Stomach (tissue), 19 donors: Measurements from ENCODE around the gene PRTN3. TPM values are rescaled to one million over a fixed set of nuclear protein-coding genes. Genes with fewer than 3 reads are reported as not detected.
A peak's percentile ranks its signal among the peaks of the same experiment; 100 is the strongest.

Experiments
- DNase-seq, 2 donors: peaks; one replicate each; pipeline versions ENCODE4 v3.0.0 to v3.0.0-alpha.2; 2013 to 2019
- H3K27ac ChIP-seq, 5 donors: fragments of 200-600 bp in 4 of 5; sonication (generic) in 4 of 5; one replicate each; pipeline ENCODE4 v1.5.1; 2013 to 2019; ENCODE audit warnings: mild to moderate bottlenecking in 1 of 5, moderate library complexity in 1 of 5
- H3K27me3 ChIP-seq, 3 donors: fragments of 200-600 bp; sonication (generic); one replicate each; pipeline ENCODE4 v1.5.1; 2017 to 2019; ENCODE audit warnings: mixed run types in 1 of 3
- H3K36me3 ChIP-seq, 4 donors: fragments of 200-600 bp; sonication (generic); 1 replicate in 3 of 4; 2 replicates in 1 of 4; pipeline ENCODE4 v1.5.1; 2016 to 2019
- H3K4me1 ChIP-seq, 4 donors: fragments of 200-600 bp; sonication (generic); one replicate each; pipeline ENCODE4 v1.5.1; 2016 to 2019
- H3K4me3 ChIP-seq, 4 donors: fragments of 200-600 bp; sonication (generic) in 3 of 4; one replicate each; pipeline ENCODE4 v1.5.1; 2016 to 2019; ENCODE audit warnings: mild to moderate bottlenecking in 1 of 4
- H3K9me3 ChIP-seq, 4 donors: fragments of 200-600 bp; sonication (generic); one replicate each; pipeline ENCODE4 v1.5.1; 2016 to 2019
- EP300 ChIP-seq: sonication (generic); formaldehyde crosslinking; IDR thresholded peaks from one replicate; pipeline ENCODE4 v1.6.1; 2017; ENCODE audit warnings: antibody characterized with exemption
- POLR2A ChIP-seq, 4 donors: fragments of 450-650 bp; IDR thresholded peaks; one replicate each; pipeline ENCODE4 v1.6.1; 2016; ENCODE audit warnings: antibody characterized with exemption in 4 of 4, control low read depth in 2 of 4, mild to moderate bottlenecking in 1 of 4, moderate library complexity in 1 of 4
- POLR2AphosphoS5 ChIP-seq, 3 donors: sonication (generic); formaldehyde crosslinking; IDR thresholded peaks; one replicate each; pipeline ENCODE4 v1.6.1; 2016; ENCODE audit warnings: antibody characterized with exemption in 3 of 3
- WGBS, 5 donors: extraction: QIAGEN DNeasy Blood & Tissue Kit in 3 of 5; methylation state at CpG; one replicate each; pipeline versions ENCODE4 v1.1.5 to v1.1.7; 2013 to 2018; 5-methylcytosine and 5-hydroxymethylcytosine counted together
- intact Hi-C: fragments of 100-400 bp; cut with DNase I; formaldehyde crosslinking; loops from one replicate; pipeline ENCODE4 v1.15.1; 2023; ENCODE audit warnings: low total_unique reads
- long read RNA-seq, 10 donors: transcript quantifications; one replicate each; lab custom pipeline, GENCODE V29; 2026
- polyA plus RNA-seq, 3 donors: library from polyadenylated mRNA; stranded (reverse); fragments of 200-250 nt; gene quantifications; one replicate each; pipeline ENCODE4 v1.2.3, GENCODE V29; 2013
- total RNA-seq, 5 donors: library from RNA; depleted of rRNA; stranded (reverse); fragments of >200 nt; gene quantifications; one replicate each; pipeline versions ENCODE4 v1.1.0 to v1.2.3, GENCODE V29; 2014 to 2016
- TF ChIP-seq, protein P1 (sequence below), 7 experiments: fragments of 450-650 bp in 4 of 7; fragments of 200-600 bp in 3 of 7; sonication (generic) in 3 of 7; IDR thresholded peaks; one replicate each; pipeline ENCODE4 v1.5.1; 2016 to 2019; ENCODE audit warnings: antibody characterized with exemption in 7 of 7, control low read depth in 2 of 7, mild to moderate bottlenecking in 1 of 7
- donor health status: healthy with polysubstance abuse.
- donor health status: Bipolar disorder and iron deficiency.
- donor health status: healthy.

Gene PRTN3
- total RNA-seq = 1 to 10 TPM in 1 of 5 donors, not detected in 4; 2.6 TPM
- under 1 TPM in 1 of 3 donors, not detected in 2; 0.15 TPM for polyA plus RNA-seq
- long read RNA-seq, donor 1 = 0 reads
- long read RNA-seq, donor 2, partial matches to known transcripts = 0 of 1 reads
- long read RNA-seq, donor 2, other reads (novel, unspliced or antisense) = 0 of 1 reads
- long read RNA-seq, donor 3 = 0 reads
- long read RNA-seq, donor 4 = 0 reads
- long read RNA-seq, donor 5 = 0 reads
- long read RNA-seq, donor 6, partial matches to known transcripts = 0 of 1 reads
- long read RNA-seq, donor 6, other reads (novel, unspliced or antisense) = 0 of 1 reads
- long read RNA-seq, donor 7, partial matches to known transcripts = 0 of 3 reads
- long read RNA-seq, donor 7, other reads (novel, unspliced or antisense) = 0 of 3 reads
- long read RNA-seq, donor 8 = 0 reads
- long read RNA-seq, donor 9 = 0 reads
- long read RNA-seq, donor 10 = 0 reads

DNA sequence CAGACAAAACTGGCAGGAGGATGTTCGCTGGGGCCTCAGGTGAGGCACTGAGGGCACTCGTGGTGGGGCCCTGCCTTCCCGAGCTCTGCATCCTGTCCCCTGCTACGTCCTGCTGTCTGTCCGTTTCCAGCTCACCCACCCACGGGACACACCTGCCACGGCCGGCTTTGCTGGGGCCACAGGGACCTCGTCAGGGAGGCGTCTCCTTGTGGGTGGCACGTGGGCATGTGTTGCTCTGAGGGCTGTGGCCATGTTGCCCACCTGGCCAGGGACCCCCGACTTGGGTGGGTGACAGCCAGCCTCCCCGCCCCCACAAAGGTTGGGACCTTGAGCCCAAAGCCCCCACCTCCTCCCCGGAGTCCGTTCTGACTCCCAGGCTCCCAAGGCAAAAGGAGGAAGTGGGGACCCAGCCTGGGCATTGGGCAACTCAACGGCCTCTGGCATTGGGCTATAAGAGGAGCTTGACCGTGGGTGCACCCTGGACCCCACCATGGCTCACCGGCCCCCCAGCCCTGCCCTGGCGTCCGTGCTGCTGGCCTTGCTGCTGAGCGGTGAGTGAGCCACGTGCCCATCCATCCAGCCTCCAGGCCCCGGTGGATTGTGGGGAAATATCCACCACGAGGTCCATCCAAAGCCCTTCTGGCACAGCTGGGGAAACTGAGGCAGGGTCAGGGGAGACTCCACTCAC, at the start of gene PRTN3:
TSS of gene PRTN3 (plus strand) at position 481 of the 688 bp plus-strand sequence. CDS start at position 491, 10 bp downstream.
- Histone ChIP-seq H3K4me3 (no peak within 1 kb of the TSS), H3K4me1 (peaks cover 10 to 22% (median 14%) of the 10 kb centered on the region in 4 donors), H3K36me3 (no peaks in the 10 kb centered on the region), H3K27me3 (peaks cover 5 to 85% (median 55%) of the 10 kb centered on the region in 3 donors), H3K9me3 (no peaks in the 10 kb centered on the region), H3K27ac (no peak within 1 kb of the TSS)
- TF ChIP-seq POLR2AphosphoS5 (IDR thresholded peaks at IDR 0.05) (no peak), POLR2A (IDR thresholded peaks at IDR 0.05) (no peak), EP300 (no peak)
- TF ChIP-seq, protein P1, sequence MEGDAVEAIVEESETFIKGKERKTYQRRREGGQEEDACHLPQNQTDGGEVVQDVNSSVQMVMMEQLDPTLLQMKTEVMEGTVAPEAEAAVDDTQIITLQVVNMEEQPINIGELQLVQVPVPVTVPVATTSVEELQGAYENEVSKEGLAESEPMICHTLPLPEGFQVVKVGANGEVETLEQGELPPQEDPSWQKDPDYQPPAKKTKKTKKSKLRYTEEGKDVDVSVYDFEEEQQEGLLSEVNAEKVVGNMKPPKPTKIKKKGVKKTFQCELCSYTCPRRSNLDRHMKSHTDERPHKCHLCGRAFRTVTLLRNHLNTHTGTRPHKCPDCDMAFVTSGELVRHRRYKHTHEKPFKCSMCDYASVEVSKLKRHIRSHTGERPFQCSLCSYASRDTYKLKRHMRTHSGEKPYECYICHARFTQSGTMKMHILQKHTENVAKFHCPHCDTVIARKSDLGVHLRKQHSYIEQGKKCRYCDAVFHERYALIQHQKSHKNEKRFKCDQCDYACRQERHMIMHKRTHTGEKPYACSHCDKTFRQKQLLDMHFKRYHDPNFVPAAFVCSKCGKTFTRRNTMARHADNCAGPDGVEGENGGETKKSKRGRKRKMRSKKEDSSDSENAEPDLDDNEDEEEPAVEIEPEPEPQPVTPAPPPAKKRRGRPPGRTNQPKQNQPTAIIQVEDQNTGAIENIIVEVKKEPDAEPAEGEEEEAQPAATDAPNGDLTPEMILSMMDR (IDR thresholded peaks at IDR 0.05) = no peak
- intact Hi-C loops = no loop called here
- DNase-seq = no peak
- WGBS, 5 donors = 61 to 66% (median 61%) methylated on average over 12 to 24 of the region's 24 CpGs

DNA sequence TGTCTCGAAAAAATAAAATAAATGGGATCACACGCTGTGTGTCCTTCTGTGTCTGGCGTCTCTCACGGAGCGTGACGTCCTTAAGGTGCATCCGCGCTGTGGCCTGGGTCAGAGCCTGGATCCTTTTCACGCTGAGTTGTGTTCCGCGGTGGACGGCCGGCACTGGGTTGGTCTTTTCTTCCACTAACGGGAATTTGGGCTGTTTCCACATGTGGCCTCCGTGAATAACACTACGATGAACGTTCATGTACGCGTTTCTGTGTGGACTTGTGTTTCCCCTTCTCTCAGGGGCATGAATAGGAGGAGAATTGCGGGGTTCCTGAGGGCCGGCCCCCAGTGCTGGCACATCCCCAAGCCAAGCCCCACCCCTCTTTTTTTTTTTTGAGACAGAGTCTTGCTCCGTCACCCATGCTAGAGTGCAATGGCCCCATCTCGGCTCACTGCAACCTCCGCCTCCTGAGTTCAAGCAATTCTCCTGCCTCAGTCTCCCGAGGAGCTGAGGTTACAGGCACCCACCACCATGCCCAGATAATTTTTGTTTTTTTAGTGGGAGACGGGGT, 49.7 kb upstream of the PRTN3 start:
- DNase-seq = no peak
- Histone ChIP-seq H3K27me3 (no peaks in the 10 kb centered on the region), H3K9me3 (no peaks in the 10 kb centered on the region), H3K4me1 (peaks cover 8 to 27% (median 17%) of the 10 kb centered on the region in 4 donors), H3K36me3 (no peaks in the 10 kb centered on the region), H3K27ac (peak overlapping the region in 4 of 5 donors; percentile 7 to 49 (median 46)), H3K4me3 (no peak overlapping the region)
- WGBS, 5 donors = 83 to 89% (median 85%) methylated on average over 26 of the region's 26 CpGs
- intact Hi-C loops = no loop called here
- TF ChIP-seq EP300 (no peak), POLR2AphosphoS5 (IDR thresholded peaks at IDR 0.05) (no peak), POLR2A (IDR thresholded peaks at IDR 0.05) (no peak)
- TF ChIP-seq, protein P1 (IDR thresholded peaks at IDR 0.05) = no peak

DNA sequence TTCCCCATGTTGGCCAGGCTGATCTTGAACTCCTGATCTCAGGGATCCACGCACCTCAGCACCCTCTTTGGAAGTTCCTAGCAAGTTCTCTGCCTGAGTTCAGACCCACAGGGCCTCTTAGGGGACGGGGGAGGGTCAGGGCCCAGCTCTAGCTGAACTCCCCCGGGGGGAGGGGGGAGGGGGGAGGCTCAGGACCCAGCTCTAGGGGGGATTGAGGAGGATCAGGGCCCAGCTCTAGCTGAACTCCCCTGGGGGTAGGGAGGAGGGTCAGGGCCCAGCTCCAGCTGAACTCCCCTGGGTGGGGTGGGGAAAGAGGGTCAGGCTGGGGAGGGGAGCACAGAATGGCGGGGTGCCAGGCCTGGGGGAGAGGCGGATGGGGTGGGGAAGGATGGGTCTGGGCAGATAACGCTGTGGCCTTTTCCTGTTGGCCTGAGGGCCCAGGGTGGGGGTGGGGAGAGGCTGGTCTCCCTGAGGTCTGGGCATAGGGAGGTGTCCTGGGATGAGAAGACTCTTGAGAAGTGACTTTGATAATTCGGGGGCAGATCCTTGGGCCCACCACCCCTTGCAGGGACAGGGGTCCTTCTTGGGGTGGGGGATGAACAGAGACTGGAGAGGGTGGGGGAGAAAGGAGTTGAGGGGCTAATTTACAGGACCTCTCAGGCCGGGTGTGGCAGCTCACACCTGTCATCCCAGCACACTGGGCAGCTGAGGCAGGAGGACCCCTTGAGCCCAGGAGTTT, 49.1 kb upstream of the PRTN3 start:
- intact Hi-C loops = no loop called here
- TF ChIP-seq POLR2AphosphoS5 (IDR thresholded peaks at IDR 0.05) = no peak
- TF ChIP-seq POLR2A (IDR thresholded peaks at IDR 0.05) = no peak
- TF ChIP-seq, protein P1 (IDR thresholded peaks at IDR 0.05) = no peak
- TF ChIP-seq EP300 = no peak
- Histone ChIP-seq H3K36me3 (no peaks in the 10 kb centered on the region), H3K27ac (peak overlapping the region in 4 of 5 donors; percentile 7 to 49 (median 46)), H3K4me3 (no peak overlapping the region), H3K4me1 (peaks cover 12 to 32% (median 22%) of the 10 kb centered on the region in 4 donors), H3K9me3 (no peaks in the 10 kb centered on the region), H3K27me3 (no peaks in the 10 kb centered on the region)
- peak in 1 of 2 donors; percentile 44 for DNase-seq
- 53 to 73% (median 62%) methylated on average over 8 of the region's 8 CpGs for WGBS, 5 donors
